ENCODE data around the gene DNPH1. TPM values are rescaled to one million over a fixed set of nuclear protein-coding genes. Genes with fewer than 3 reads are reported as not detected.

DNPH1 gene
- total and polyA plus RNA-seq, 8 donors, result 42.9 to 158 (median 109) TPM; not detected in 1

GRCh38 chr6:43189776-43190304, 39.4 kb downstream of the DNPH1 start:
- no peak overlapping the region for H3K4me3 ChIP-seq
- no peak for TF ChIP-seq POLR2AphosphoS5 (IDR thresholded peaks at IDR 0.05)
- TF ChIP-seq CTCF (IDR thresholded peaks at IDR 0.05), result no peak
- no peak for TF ChIP-seq POLR2A (IDR thresholded peaks at IDR 0.05)
- no peak for TF ChIP-seq EP300 (IDR thresholded peaks at IDR 0.05)
- DNase-seq, result no peak
- peaks cover 24 to 93% (median 86%) of the 10 kb centered on the region in 4 donors for H3K36me3 ChIP-seq
- H3K4me1 ChIP-seq, result peaks cover 0 to 3% (median 1%) of the 10 kb centered on the region in 4 donors
- no peaks in the 10 kb centered on the region for H3K9me3 ChIP-seq
- WGBS, 5 donors, result 65 to 75% (median 71%) methylated on average over 6 of the region's 6 CpGs
- intact Hi-C loops (cut with DNase I; ENCODE audit: low total_unique reads), result no loop called here
- H3K27ac ChIP-seq, result no peak overlapping the region
- H3K27me3 ChIP-seq, result no peaks in the 10 kb centered on the region

DNA sequence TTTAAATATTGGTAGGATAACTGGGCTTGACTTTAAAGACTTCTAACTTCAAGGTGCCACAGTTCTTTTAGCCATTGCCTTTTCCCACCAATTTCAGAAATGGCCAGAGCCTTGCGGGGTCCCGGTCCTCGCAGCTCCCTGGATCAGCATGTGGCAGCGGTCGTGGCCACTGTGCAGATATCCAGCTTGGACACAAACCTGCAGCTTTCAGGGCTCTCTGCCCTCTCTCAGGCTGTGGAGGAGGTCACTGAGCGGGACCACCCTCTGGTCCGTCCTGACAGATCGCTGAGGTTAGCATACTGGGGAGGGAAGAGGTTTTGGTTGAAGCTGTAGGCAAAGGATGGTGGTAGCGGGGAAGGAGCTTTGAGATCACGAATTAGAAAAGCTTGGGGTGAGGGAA, 40.9 kb downstream of the DNPH1 start:
- 87 to 94% (median 93%) methylated on average over 10 of the region's 10 CpGs for WGBS, 5 donors

DNA sequence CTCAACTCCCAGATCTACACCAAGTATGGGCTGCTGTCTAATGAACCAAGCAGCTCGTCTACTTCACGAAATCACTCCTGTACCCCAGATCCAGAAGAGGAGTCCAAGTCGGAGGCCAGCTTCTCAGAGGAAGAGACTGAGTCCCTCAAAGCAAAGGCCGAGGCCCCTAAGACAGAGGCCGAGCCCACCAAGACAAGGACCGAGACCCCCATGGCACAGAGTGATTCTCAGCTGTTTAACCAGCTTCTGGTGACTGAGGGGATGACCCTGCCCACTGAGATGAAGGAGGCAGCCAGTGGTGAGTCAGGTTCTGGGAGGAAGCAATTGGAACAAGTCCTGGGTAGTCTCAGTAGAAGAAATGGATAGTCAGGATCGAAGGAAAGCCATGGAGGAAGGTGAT, 41.5 kb downstream of the DNPH1 start:
- no peaks in the 10 kb centered on the region for H3K27me3 ChIP-seq
- intact Hi-C loops (cut with DNase I; ENCODE audit: low total_unique reads), result no loop called here
- no peak for DNase-seq
- H3K36me3 ChIP-seq, result peaks cover 24 to 81% (median 71%) of the 10 kb centered on the region in 4 donors
- no peaks in the 10 kb centered on the region for H3K9me3 ChIP-seq
- H3K4me1 ChIP-seq, result peaks cover 6 to 22% (median 16%) of the 10 kb centered on the region in 4 donors
- WGBS, 5 donors, result 86 to 98% (median 94%) methylated on average over 7 of the region's 7 CpGs
- H3K27ac ChIP-seq, result no peak overlapping the region
- no peak overlapping the region for H3K4me3 ChIP-seq
- TF ChIP-seq EP300 (IDR thresholded peaks at IDR 0.05), result no peak
- TF ChIP-seq POLR2AphosphoS5 (IDR thresholded peaks at IDR 0.05), result no peak
- no peak for TF ChIP-seq POLR2A (IDR thresholded peaks at IDR 0.05)
- no peak for TF ChIP-seq CTCF (IDR thresholded peaks at IDR 0.05)

More for the DNA sequence above, 40.9 kb downstream of the DNPH1 start:
- peaks cover under 1 to 16% (median 10%) of the 10 kb centered on the region in 4 donors for H3K4me1 ChIP-seq
- no peak overlapping the region for H3K27ac ChIP-seq
- TF ChIP-seq CTCF (IDR thresholded peaks at IDR 0.05) (no peak), EP300 (IDR thresholded peaks at IDR 0.05) (no peak), POLR2AphosphoS5 (IDR thresholded peaks at IDR 0.05) (no peak), POLR2A (IDR thresholded peaks at IDR 0.05) (no peak)
- H3K4me3 ChIP-seq, result no peak overlapping the region
- no peak for DNase-seq
- intact Hi-C loops (cut with DNase I; ENCODE audit: low total_unique reads), result no loop called here
- no peaks in the 10 kb centered on the region for H3K27me3 ChIP-seq
- H3K9me3 ChIP-seq, result no peaks in the 10 kb centered on the region
- H3K36me3 ChIP-seq, result peaks cover 24 to 87% (median 77%) of the 10 kb centered on the region in 4 donors

- H3K27me3 ChIP-seq, result no peaks in the 10 kb centered on the region
- H3K4me1 ChIP-seq, result peaks cover 10 to 29% (median 21%) of the 10 kb centered on the region in 4 donors
- no peak overlapping the region for H3K27ac ChIP-seq
- no peaks in the 10 kb centered on the region for H3K9me3 ChIP-seq
- H3K36me3 ChIP-seq, result peaks cover 24 to 71% (median 61%) of the 10 kb centered on the region in 4 donors
- no peak for DNase-seq
- intact Hi-C loops (cut with DNase I; ENCODE audit: low total_unique reads), result no loop called here
- TF ChIP-seq POLR2A (IDR thresholded peaks at IDR 0.05) (no peak), POLR2AphosphoS5 (IDR thresholded peaks at IDR 0.05) (no peak), EP300 (IDR thresholded peaks at IDR 0.05) (no peak), CTCF (IDR thresholded peaks at IDR 0.05) (no peak)
- H3K4me3 ChIP-seq, result no peak overlapping the region
- 92 to 99% (median 94%) methylated on average over 4 of the region's 4 CpGs for WGBS, 5 donors
Measured at GRCh38 chr6:43186706-43187105, 42.6 kb downstream of the DNPH1 start.
